Dedifferentiated amniotic fluid mesenchymal stem cell (primary cell): ENCODE data around the gene ID1.

Source experiments
- DNase-seq: peaks from one replicate; pipeline ENCODE4 v3.0.0-alpha.2; 2016; ENCODE audit errors: extremely low spot score

The ID1 gene, protein sequence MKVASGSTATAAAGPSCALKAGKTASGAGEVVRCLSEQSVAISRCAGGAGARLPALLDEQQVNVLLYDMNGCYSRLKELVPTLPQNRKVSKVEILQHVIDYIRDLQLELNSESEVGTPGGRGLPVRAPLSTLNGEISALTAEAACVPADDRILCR

DNA sequence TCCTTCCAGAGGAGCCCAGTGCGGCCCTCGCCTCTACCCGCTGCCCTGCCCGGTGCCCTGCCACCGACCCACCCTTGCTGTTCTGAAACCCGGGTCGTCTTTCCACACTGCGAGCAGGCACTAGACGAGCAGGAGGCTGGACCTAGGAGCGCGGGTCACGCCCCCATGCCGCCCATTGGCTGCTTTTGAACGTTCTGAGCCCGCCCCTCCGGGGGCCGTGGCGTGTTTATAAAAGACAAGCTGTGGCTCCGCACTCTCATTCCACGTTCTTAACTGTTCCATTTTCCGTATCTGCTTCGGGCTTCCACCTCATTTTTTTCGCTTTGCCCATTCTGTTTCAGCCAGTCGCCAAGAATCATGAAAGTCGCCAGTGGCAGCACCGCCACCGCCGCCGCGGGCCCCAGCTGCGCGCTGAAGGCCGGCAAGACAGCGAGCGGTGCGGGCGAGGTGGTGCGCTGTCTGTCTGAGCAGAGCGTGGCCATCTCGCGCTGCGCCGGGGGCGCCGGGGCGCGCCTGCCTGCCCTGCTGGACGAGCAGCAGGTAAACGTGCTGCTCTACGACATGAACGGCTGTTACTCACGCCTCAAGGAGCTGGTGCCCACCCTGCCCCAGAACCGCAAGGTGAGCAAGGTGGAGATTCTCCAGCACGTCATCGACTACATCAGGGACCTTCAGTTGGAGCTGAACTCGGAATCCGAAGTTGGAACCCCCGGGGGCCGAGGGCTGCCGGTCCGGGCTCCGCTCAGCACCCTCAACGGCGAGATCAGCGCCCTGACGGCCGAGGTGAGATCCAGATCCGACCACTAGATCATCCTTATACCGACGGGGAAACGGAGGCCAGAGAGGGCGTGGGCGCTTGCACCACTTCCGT, at the start of gene ID1:
TSS of gene ID1 (plus strand) at position 259 of the 871 bp plus-strand sequence. CDS start at position 358, 99 bp downstream.
- DNase-seq, result peak; percentile 93

DNA sequence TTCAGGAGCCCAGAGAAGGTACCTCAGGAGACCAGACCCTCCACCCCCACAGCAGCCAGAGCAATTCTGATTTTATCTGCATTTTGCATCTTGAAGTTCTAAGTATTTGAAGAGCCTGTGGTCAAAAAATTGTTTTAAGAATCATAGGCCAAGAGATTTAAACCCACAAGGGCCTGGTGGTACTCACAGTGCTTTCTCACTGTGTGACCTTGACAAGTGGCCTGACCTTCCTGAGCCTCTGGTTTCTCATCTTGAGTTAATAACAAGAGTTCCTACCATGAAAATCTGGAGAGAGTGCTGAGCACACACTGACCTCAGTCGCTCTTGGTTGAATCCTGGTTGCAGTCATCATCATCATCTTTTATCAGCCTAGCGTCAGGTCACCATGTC, 45.4 kb upstream of the ID1 start:
- no peak for DNase-seq

- DNase-seq, result peak; percentile 81
Measured at GRCh38 chr20:31560094-31560745, 44.9 kb upstream of the ID1 start.

- peak; percentile 94 for DNase-seq
Measured at GRCh38 chr20:31560746-31561598, 44.1 kb upstream of the ID1 start.

DNA sequence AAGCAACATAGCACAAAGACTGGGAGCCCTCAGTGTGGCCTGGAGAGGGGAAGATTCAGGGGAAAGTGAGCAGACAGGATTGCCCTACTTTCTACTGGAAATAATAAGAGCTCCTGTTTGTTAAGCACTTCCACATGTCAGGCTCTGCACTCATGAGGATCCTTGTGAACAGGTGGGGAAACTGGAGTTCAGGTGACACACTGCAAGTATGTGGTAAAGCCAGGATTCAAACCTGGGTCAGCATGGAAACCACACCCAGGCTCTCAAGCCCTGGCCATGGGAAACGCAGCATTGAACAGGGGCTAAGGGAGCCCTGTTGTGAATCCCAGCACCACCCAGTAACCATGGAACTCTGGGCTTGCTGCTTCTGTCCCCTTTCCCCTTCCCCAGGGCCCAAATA, 42.8 kb upstream of the ID1 start:
- DNase-seq, result no peak

- DNase-seq, result no peak
Measured at GRCh38 chr20:31564284-31564683, 40.8 kb upstream of the ID1 start.

- no peak for DNase-seq
Measured at GRCh38 chr20:31565699-31566318, 39.3 kb upstream of the ID1 start.

- no peak for DNase-seq
Measured at GRCh38 chr20:31566319-31566657, 38.8 kb upstream of the ID1 start.

DNA sequence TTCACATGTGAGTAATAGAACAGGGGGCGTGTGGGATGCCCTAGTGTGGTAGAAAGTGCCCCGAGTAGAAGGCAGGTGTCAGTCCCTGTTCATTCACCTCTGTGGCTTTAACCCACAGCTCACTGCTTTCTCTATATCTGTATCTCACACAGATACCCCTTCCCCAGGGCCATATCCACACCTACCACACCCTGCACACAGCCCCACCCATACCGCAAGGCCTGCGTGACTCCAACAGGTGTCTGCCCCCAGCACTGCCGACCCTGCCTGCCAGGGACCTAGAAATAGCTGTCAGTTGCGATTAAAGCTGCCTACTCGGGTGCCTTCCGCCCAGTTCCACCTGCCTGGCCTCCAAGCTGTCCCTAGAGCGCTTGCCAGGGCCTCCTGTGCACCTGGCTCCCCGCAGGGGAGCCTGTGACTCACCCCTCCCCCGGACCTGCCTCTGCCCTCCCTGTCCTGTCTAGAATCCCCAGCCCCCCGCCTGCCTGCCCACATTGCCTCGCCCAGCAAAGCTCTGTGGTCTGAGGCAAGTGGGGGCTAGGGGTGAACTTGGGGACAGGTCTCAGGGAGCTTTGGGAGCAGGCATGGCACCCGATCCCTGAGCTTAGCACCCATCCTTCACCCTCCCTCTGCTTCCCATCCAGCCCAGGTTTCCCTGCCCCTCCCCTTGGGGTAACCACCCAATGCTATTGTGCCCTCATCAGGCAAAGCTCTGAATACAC, 38.3 kb upstream of the ID1 start:
- DNase-seq, result no peak

DNA sequence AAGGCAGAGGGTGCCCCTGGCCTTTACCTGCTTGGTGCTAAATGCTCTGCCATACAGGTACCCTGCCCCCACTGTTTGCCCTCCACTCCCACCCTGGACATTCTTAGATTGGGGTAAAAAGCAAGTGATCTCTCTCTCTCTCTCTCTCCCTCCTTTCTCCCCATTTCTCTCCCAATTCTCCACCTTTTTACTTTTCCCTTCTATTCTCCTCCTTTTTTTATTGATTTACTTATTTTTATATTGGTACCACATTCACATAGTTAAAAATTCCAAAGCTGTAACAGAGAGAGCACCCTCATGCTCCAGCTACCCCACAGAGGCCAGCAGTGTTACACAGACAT, 37.7 kb upstream of the ID1 start:
- no peak for DNase-seq

DNA sequence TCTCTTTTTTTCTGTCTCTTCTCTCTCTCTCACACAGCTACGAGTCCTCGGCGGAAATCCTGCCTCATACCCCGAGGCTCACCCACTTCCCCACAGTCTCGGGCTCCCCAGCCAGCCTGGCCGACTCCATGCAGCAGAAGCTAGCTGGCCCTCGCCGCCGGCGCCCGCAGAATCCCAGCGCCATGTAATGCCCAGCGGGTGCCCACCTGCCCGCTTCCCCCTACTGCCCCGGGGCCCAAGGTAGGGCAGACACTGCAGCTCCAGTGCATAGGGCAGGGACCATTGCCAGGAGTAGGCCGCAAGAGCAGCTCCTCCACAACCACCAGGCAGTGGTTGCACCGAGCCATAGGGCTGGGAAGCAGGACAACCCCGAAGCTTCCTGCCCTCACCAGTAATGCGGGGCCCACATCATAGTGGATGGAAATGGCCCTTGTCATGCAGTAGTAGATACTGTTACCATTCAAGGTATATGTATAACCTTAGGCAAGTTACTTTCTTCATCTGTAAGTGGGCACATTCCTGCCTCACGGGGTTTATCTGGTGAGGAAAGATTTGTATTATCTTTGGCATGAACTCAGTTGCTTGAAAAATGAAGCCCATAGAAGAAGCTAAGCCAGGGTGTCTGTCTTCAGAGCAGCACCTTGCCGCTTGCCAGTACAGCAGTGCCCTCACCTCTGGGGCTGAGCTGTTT, 36.9 kb upstream of the ID1 start:
- DNase-seq, result no peak

- no peak for DNase-seq
Measured at GRCh38 chr20:31568773-31569162, 36.3 kb upstream of the ID1 start.

- no peak for DNase-seq
Measured at GRCh38 chr20:31569163-31570020, 35.7 kb upstream of the ID1 start.

- no peak for DNase-seq
Measured at GRCh38 chr20:31570021-31570463, 35.0 kb upstream of the ID1 start.

DNA sequence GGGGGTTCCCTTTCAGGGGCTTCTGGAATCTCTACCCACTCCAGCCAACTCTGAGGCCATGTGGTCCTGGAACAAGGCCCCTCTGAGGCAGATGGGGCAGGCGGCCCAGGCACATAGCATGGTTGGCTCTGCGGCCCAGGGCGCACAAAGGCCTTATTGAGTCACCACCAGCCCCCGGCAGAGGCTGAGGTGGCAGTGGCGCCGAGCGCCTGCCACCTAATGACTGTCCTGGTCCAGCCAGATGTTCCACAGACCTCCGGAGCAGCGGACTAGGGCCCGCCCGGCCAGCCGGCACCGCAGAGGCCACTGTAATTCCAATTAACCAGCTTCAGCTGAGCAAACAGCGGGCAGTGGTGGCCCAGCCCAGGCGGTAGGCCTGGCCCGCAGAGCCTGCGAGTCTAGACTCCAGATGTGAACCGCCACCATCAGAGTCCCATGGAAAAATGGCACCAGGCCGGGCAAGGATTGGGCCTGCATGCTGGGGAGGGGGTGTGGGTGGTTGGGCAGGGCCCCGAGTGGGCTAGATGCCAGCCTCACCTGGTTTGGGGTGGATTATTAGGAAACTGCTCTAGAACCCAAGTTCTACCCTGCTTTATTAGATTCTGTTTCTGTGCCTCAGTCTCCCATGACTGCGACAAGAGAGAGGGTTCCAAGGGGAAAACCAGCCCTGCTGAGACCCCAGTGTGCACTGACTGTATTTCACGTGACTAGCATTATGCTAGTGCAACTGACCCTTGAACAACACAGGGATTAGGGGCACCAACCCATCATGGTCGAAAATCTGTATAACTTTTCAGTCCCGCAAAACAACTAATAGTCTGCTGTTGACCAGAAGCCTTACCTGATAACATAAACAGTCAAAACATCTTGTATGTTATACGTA, 34.1 kb upstream of the ID1 start:
- peak; percentile 33 for DNase-seq

DNA sequence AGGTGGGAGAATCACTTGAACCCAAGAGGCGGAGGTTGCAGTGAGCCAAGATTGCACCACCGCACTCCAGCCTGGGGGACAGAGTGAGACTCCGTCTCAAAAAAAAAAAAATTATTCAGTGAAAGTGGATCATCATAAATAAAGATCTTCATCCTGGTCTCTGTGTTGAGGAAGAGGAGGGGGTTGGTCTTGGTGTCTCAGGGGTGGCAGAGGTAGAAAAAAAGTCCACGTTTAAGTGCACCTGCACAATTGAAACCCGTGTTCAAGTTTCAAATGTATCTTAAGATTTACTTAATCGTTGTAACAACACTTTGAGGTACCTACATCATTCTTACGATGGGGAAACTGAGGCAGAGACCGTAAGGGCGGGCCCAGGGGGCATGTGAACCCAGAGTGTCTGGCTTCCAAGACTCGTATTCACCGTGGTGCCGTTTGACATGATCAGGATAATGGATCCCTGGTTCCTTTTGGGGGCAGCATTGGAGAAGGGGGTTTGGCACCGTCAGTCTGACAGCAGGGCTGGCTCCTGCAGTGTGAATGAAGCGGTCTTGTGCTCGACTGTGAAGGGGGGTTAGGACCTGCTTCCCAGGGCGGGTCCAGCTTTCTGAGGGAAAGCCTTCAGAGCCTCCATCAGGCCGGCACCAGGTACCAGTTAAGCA, 32.9 kb upstream of the ID1 start:
- DNase-seq, result no peak

GRCh38 chr20:31572701-31573554, 32.2 kb upstream of the ID1 start:
- DNase-seq, result peak; percentile 96
